GM12878 (cell line): ENCODE results near the gene EIF4E2. TPM values are rescaled to one million over a fixed set of nuclear protein-coding genes. Genes with fewer than 3 reads are reported as not detected.

Experiments used
- CBX5 ChIP-seq: sonication (generic); IDR thresholded peaks from 2 replicates; pipeline ENCODE4 v1.6.1; 2016; ENCODE audit warnings: low read depth, moderate library complexity, mild to moderate bottlenecking, inconsistent platforms
- CHD1 ChIP-seq: IDR thresholded peaks from 2 replicates; pipeline ENCODE4 v1.6.1; 2012; ENCODE audit warnings: low read depth, low read length, improper control_type of control experiment
- IRF3 ChIP-seq: fragments of 450-650 bp; IDR thresholded peaks from 2 replicates; pipeline ENCODE4 v1.6.1; 2014; ENCODE audit warnings: mild to moderate bottlenecking
- KLF5 ChIP-seq: fragments of 450-650 bp; IDR thresholded peaks from 2 replicates; pipeline ENCODE4 v1.6.1; 2014; ENCODE audit warnings: mild to moderate bottlenecking; ENCODE audit not compliant: partially characterized antibody
- MEF2B ChIP-seq: fragments of 450-650 bp; IDR thresholded peaks from 2 replicates; pipeline ENCODE4 v1.6.1; 2018; ENCODE audit warnings: mild to moderate bottlenecking, moderate library complexity; ENCODE audit not compliant: partially characterized antibody, poor library complexity, severe bottlenecking
- MTA2 ChIP-seq: fragments of 450-650 bp; IDR thresholded peaks from 2 replicates; pipeline ENCODE4 v1.6.1; 2016; ENCODE audit warnings: low read depth, mild to moderate bottlenecking, moderate library complexity
- SREBF1 ChIP-seq: IDR thresholded peaks from 2 replicates; pipeline ENCODE4 v1.6.1; 2012; ENCODE audit warnings: mild to moderate bottlenecking, low read length
- TCF3 ChIP-seq: IDR thresholded peaks from 2 replicates; pipeline ENCODE4 v1.6.1; 2012; ENCODE audit warnings: low read depth, mild to moderate bottlenecking, low read length, borderline replicate concordance; ENCODE audit not compliant: insufficient read depth
- ZBTB11 ChIP-seq: fragments of 450-650 bp; formaldehyde crosslinking; IDR thresholded peaks from 2 replicates; pipeline ENCODE4 v1.5.0; 2022; ENCODE audit warnings: mild to moderate bottlenecking, missing genetic modification characterization
- ZBTB33 ChIP-seq: fragments of 450-650 bp; IDR thresholded peaks from 2 replicates; pipeline ENCODE4 v1.6.1; 2017; ENCODE audit warnings: mild to moderate bottlenecking
- polyA plus RNA-seq, 11 experiments: library from polyadenylated mRNA; depleted of rRNA in 4 of 11; unstranded in 6 of 11; stranded (reverse) in 5 of 11; fragments of >200 nt; fragmentation: Nextera tagmentation in 4 of 11; fragmentation: Illumina TruSeq in 1 of 11; extraction: Ambion mirVana in 4 of 11; extraction: Trizol in 1 of 11; gene quantifications; 1 replicate in 1 of 11; 2 replicates in 10 of 11; pipeline versions ENCODE4 v1.2.1 to v1.2.3, GENCODE V29; 2011 to 2016; ENCODE audit warnings: inconsistent platforms in 2 of 11, missing spikeins in 2 of 11, low read depth in 1 of 11
- total RNA-seq, 4 experiments: library from RNA; depleted of rRNA in 3 of 4; stranded (reverse); fragments of >200 nt in 3 of 4; fragmentation: Illumina TruSeq in 1 of 4; extraction: Trizol in 1 of 4; gene quantifications; 2 replicates each; pipeline versions ENCODE4 v1.2.1 to v1.2.3, GENCODE V29; 2013 to 2021
- TF ChIP-seq, protein P1 (sequence below): fragments of 450-650 bp; IDR thresholded peaks from 2 replicates; pipeline ENCODE4 v1.6.1; 2017; ENCODE audit warnings: mild to moderate bottlenecking, moderate library complexity
- TF ChIP-seq, protein P2 (sequence below): IDR thresholded peaks from 2 replicates; pipeline ENCODE4 v1.6.1; 2011; ENCODE audit warnings: mild to moderate bottlenecking, low read depth, low read length, moderate library complexity; ENCODE audit not compliant: insufficient replicate concordance

The EIF4E2 gene
- total and polyA plus RNA-seq, 10 of the 15 experiments (the other 5 are each of a cell fraction or from before 2014, with no cell fraction given), result 56.1 to 158 (median 110) TPM

GRCh38 chr2:232502911-232503808, 47.3 kb upstream of the EIF4E2 start (continued):
- TF ChIP-seq, protein P1, sequence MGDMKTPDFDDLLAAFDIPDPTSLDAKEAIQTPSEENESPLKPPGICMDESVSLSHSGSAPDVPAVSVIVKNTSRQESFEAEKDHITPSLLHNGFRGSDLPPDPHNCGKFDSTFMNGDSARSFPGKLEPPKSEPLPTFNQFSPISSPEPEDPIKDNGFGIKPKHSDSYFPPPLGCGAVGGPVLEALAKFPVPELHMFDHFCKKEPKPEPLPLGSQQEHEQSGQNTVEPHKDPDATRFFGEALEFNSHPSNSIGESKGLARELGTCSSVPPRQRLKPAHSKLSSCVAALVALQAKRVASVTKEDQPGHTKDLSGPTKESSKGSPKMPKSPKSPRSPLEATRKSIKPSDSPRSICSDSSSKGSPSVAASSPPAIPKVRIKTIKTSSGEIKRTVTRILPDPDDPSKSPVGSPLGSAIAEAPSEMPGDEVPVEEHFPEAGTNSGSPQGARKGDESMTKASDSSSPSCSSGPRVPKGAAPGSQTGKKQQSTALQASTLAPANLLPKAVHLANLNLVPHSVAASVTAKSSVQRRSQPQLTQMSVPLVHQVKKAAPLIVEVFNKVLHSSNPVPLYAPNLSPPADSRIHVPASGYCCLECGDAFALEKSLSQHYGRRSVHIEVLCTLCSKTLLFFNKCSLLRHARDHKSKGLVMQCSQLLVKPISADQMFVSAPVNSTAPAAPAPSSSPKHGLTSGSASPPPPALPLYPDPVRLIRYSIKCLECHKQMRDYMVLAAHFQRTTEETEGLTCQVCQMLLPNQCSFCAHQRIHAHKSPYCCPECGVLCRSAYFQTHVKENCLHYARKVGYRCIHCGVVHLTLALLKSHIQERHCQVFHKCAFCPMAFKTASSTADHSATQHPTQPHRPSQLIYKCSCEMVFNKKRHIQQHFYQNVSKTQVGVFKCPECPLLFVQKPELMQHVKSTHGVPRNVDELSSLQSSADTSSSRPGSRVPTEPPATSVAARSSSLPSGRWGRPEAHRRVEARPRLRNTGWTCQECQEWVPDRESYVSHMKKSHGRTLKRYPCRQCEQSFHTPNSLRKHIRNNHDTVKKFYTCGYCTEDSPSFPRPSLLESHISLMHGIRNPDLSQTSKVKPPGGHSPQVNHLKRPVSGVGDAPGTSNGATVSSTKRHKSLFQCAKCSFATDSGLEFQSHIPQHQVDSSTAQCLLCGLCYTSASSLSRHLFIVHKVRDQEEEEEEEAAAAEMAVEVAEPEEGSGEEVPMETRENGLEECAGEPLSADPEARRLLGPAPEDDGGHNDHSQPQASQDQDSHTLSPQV, result no peak
- TF ChIP-seq MTA2, result no peak
- TF ChIP-seq, protein P2, sequence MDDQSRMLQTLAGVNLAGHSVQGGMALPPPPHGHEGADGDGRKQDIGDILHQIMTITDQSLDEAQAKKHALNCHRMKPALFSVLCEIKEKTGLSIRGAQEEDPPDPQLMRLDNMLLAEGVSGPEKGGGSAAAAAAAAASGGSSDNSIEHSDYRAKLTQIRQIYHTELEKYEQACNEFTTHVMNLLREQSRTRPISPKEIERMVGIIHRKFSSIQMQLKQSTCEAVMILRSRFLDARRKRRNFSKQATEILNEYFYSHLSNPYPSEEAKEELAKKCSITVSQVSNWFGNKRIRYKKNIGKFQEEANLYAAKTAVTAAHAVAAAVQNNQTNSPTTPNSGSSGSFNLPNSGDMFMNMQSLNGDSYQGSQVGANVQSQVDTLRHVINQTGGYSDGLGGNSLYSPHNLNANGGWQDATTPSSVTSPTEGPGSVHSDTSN, result no peak
- no peak for TF ChIP-seq CBX5
- no peak for TF ChIP-seq IRF3
- TF ChIP-seq SREBF1, result no peak
- no peak for TF ChIP-seq ZBTB11 (CRISPR knock-in tag)
- no peak for TF ChIP-seq CHD1
- TF ChIP-seq KLF5, result no peak
- no peak for TF ChIP-seq MEF2B
- TF ChIP-seq TCF3, result no peak
- no peak for TF ChIP-seq ZBTB33
